Astrocyte of the hippocampus (primary cell): ENCODE data around the gene ITPR1.
"Not testable (repeated sequence)": the region's sequence is repeated elsewhere in the genome, so short reads cannot be mapped to it uniquely, and the experiment has no call there.

ENCODE experiments used
- DNase-seq: peaks from one replicate; pipeline ENCODE4 v3.0.0; 2011; ENCODE audit warnings: low read depth, low spot score

Gene ITPR1

GRCh38 chr3:4493014-4493940 is at the start of gene ITPR1:
Gene ITPR1, plus strand, starts transcription at chr3:4493348. Its CDS starts 23,144 bp downstream, at chr3:4516492.
- DNase-seq = peak; percentile 99

- DNase-seq = no peak
Observed at GRCh38 chr3:4447295-4447999, 45.7 kb upstream of the ITPR1 start.

GRCh38 chr3:4448187-4448586 is 45.0 kb upstream of the ITPR1 start:
- no peak for DNase-seq

- DNase-seq = no peak
Observed at GRCh38 chr3:4449043-4449805, 43.9 kb upstream of the ITPR1 start.

GRCh38 chr3:4454142-4454541 is 39.0 kb upstream of the ITPR1 start:
- DNase-seq = no peak

- not testable (repeated sequence) for DNase-seq
Observed at GRCh38 chr3:4456780-4457179, 36.4 kb upstream of the ITPR1 start.

GRCh38 chr3:4458961-4459360 is 34.2 kb upstream of the ITPR1 start:
- DNase-seq = no peak

- no peak for DNase-seq
Observed at GRCh38 chr3:4460334-4460733, 32.8 kb upstream of the ITPR1 start.

GRCh38 chr3:4461468-4462090 is 31.6 kb upstream of the ITPR1 start:
- no peak for DNase-seq

GRCh38 chr3:4462369-4463040 is 30.6 kb upstream of the ITPR1 start:
- DNase-seq = no peak

- DNase-seq = no peak
Observed at GRCh38 chr3:4464576-4464975, 28.6 kb upstream of the ITPR1 start.

- DNase-seq = peak; percentile 89
Observed at GRCh38 chr3:4466741-4467521, 26.2 kb upstream of the ITPR1 start, which contains the start of gene SUMF1. Gene SUMF1, minus strand, starts transcription at chr3:4467269. Its CDS starts 24 bp downstream, at chr3:4467245.

GRCh38 chr3:4467522-4467867 is 25.7 kb upstream of the ITPR1 start:
- no peak for DNase-seq

GRCh38 chr3:4471907-4472306 is 21.2 kb upstream of the ITPR1 start:
- peak; percentile 16 for DNase-seq

GRCh38 chr3:4472312-4472711 is 20.8 kb upstream of the ITPR1 start:
- DNase-seq = no peak

- no peak for DNase-seq
Observed at GRCh38 chr3:4472766-4473165, 20.4 kb upstream of the ITPR1 start.

- DNase-seq = peak; percentile 79
Observed at GRCh38 chr3:4474683-4475490, 18.3 kb upstream of the ITPR1 start.

GRCh38 chr3:4475804-4476203 is 17.3 kb upstream of the ITPR1 start:
- no peak for DNase-seq

- peak; percentile 54 for DNase-seq
Observed at GRCh38 chr3:4476496-4476895, 16.7 kb upstream of the ITPR1 start.
